HG03175 (cell line): ENCODE results near the gene TOR4A.

ENCODE experiments used
- ATAC-seq: cut with Tn5 transposase; IDR thresholded peaks from one replicate; pipeline ENCODE4 v1.9.1; 2021; ENCODE audit warnings: mild to moderate bottlenecking, moderate library complexity; ENCODE audit not compliant: unreplicated experiment

TOR4A gene

DNA sequence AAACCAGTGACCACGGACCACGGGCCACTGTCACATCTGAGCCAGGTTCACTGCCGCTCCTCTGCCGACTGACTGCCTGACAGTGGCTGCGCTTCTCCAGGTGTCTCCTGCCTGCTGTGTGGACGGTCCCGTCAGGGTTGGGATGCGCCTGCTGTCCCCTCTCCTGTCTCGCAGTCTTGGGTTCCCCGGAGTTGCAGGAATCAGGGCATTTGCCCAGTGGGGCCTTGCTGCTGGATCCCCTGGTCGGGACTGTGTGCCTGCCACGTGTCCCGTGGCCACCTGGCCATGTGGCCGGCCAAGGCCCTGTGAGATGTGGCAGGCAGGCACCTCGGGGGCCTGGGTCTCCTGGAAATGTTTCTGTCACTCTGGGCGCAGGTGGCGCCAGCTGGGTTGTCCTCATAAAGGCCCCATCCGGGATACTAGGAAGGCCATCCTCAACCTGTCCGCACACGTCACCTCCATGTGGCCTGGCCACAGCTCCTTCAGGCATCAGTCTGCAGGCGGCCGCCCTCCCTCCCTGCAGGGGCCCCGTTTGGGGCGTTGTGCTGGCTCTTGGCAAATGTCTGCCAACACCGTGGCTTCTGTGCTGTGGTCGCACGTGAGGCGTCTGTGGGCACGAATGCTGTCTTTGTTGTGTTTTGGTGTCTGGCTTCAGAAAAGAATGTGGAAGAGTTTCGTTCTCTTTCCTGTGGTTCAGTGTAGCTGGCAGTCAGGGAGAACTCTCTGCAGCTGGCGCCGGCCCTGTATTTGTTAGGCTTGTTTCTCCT is 6.4 kb upstream of the TOR4A start:
- ATAC-seq: no peak

DNA sequence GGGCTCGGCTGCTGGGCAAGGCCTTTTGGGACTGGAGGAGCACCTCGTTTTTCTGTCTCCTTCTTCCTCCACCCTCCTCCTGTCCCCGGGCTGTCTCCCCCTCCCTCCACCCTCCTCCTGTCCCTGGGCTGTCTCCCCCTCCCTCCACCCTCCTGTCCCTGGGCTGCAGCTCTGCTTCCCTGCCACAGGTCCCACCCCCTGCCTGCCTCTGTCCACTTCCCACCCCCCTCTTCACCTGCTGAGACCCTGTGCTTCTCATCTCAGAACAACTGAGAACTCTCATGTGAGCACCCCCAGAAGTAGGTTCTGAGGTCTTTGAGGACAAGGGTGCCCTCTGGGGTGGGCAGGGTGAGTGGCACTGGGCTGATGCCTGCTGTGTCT is 5.8 kb upstream of the TOR4A start:
- ATAC-seq: no peak

DNA sequence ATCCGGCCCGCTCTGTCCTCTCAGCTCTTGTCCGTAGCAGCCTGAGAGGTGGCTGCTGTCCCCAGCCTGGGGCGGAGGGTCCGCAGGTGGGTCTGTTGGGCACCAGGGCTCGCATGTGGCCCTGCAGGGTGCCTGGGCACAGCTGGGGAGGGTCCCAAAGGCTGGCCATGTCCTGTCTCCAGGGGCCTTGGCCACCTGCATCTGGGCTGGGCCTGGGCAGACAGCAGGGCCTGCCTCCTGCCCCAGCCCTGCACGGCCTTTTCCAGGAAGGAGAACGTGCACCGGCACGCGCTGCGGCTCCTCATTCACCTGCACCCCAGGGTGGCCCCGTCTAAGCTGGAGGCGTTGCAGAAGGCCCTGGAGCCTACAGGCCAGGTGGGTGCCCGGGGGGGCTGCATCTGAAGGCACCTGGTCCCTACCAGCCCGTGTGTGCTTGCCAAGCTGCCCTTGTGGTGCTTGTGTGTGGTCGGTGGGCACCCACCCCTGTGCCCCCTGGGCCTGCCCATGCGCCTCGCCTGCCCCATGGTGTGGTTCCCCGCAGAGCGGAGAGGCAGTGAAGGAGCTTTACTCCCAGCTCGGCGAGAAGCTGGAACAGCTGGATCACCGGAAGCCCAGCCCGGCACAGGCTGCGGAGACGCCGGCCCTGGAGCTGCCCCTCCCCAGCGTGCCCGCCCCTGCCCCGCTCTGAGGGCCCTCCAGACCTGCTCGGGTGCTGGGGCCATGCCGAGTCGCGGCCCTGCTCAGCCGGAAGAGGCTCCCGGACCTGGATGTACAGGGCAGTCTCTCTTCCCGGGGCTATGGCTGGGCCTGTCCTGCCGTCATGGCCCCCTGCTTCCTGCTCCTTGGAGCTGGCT is 5.1 kb upstream of the TOR4A start:
- no peak for ATAC-seq

DNA sequence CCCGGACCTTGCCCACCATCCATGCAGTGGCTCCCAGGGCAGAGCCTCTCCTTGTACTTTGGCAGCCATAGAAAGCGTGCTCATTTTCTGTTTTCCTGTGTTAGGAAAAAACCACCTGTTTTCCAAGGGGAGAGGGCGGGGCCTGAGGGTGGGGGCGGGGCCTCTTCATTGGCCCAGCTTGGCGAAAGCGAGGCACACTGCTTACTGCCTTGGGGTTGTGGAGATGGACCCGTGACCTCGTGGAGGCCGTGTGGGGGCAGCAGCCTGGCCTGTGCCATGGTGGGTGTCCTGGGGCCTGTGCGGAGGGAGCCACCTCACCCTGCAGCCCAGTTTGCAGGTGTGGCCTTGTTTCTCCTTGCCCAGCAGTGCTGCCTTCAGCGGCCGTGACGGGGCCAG is 4.4 kb upstream of the TOR4A start:
- no peak for ATAC-seq

DNA sequence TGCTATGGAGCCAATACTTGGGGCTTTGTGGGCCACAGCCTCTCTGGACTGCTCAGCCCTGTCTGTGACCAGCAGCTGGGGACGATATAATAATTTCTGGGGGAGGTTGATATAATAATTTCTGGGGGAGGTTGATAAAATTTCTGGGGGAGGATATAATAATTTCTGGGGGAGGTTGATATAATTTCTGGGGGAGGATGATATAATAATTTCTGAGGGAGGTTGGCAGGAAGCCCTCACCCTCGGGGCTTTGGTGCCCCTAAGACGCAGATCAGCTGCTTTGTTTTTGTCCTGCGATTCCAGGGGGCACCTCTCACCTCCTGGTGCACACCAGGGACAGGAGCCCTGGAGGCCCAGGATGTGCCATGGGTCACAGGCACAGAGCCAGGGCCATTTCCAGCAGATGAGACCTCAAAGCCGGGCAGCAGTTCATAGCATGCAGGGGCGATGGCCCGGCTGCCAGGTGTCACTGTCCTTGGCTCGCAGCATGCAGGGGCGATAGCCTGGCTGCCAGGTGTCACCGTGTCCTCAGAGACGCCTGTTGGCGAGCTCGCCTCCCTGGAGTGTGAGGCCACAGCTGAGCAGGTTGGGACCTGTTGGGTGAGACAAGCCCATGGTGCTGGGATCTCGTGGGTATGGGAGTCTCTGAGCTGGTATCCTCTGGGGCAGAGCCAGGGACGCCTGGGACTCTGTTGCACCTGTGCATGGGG is 3.8 kb upstream of the TOR4A start:
- no peak for ATAC-seq

DNA sequence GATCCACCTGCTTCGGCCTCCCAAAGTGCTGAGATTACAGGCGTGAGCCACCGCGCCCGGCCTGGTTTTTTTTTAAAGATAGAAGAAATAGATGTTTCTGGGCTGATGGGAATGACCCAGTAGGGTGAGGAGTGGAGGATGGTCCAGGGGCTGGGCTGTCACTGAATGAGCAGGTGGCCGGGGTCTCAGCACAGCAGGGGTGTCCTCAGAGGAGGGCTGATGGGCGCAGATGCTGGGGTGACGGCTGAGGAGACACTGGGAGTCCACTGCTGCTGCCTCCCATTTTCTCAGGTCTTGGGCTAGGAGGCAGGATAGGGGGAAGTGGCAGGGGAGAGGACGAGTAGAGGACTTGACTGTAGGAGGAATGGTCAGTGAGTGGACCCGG is 2.3 kb upstream of the TOR4A start:
- no peak for ATAC-seq

DNA sequence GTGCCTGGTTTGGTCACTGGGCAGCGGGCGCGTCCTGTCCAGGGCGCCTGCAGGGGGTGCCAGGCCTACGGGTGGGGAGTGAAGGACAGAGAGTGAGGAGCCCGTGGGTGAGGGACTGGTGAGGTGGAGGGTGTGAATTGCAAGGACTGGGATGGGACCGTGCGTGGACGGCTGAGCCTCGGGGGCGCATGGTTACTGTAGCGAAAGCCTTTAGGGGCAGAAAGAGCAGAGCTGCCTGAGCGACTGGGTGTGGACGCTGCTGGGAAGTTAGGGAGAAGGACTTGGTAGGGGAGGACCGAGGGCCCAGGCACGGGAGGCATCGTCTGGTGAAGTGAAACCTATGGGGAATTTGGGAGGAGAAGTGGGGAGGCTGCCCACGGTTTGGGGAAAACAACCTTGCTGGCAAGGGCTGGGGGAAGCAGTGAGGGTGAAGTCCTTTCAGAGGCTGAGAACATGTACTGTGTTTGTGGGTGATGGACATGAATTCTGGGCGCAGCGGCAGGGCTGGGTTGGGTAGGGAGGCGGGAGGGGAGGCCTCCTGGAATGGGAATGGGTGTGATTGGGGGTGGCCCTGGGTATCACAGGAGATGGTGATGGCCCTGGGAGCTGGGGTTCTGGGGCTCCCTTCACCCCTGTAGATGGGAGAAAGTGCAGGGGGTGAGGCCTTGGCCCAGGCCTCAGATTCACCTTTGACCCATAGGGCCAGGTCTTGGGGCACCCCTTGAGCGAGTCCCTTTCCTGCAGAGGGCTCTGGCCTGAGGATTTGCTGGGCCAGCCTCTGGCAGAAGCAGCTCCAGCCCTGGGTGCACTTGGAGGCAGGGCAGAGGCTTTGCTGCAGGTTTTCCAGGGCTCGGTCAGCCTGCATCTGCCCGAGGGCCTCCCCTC is 1.7 kb upstream of the TOR4A start:
- ATAC-seq: no peak

DNA sequence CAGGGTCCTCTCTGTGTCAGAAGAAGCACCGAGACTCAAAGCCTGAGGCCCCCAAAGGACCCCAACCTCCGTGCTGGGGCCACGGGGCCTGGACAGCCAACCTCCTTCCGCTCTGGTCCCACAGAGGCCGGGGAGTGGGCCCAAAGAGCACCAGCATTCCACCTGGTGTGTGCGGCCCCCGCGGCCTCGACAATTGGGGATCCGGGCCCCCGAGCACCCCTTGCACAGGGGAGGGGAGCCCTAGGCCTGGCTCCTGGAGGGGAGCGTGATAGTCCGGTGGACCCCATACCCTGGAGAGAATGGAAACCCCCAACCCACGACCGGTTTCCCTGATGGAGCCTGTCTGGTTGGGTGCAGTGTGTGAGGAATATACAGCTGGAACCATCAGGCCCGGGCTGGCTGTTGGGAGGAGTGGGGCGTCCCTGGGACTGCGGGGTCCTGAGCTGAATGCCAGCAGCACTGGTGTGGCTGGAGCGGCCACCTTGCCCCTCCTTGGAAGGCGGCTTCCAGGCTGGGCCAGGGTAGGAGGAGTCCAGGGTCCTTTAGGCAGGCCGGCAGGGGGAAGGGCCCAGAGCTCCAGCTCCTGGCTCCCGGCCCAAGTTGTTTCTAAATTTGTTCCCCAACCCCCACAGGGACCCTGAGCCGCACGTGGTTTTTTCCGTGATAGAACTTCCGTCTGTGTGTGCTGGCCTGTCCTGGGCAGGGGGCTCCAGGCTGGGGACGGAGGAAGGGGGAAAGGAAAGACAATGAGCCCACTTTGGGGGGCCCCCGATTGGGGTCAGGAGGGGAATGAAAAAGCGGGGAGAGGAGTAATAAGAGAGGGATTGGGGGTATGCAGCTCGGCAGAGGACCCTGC is 825 bp upstream of the TOR4A start:
- no peak for ATAC-seq

DNA sequence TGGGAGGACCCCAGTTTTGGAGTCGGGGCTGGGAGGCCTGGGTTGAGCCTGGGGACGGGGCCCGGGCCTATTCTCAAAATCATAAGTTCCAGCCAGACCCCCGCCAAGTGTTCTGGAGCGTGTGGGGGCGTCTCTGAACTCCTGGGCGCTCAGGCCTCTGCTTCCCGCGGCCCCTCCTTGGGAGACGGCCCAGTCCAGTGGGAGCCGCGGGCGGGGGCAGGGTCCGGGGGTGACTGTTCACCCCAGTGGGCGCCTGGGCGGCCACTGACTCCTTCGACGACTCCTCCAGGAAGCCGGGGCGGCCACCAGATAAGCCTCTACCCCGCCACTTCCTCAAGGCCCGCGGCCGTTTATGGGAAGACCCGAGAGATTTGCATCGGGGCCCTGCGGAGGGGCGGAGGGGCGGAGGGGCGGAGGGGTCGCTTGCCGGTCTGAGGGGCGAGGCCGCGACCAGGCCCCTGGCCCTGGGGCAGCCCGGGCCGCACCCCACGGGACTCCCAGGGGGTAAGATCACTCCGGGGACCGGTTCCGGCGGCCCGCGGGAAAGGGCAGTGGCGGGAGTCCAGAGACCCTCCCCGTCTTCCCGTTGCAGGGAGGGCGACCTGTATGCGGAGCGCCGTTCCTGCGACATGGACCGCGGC is 655 bp downstream of the TOR4A start:
- ATAC-seq: no peak

DNA sequence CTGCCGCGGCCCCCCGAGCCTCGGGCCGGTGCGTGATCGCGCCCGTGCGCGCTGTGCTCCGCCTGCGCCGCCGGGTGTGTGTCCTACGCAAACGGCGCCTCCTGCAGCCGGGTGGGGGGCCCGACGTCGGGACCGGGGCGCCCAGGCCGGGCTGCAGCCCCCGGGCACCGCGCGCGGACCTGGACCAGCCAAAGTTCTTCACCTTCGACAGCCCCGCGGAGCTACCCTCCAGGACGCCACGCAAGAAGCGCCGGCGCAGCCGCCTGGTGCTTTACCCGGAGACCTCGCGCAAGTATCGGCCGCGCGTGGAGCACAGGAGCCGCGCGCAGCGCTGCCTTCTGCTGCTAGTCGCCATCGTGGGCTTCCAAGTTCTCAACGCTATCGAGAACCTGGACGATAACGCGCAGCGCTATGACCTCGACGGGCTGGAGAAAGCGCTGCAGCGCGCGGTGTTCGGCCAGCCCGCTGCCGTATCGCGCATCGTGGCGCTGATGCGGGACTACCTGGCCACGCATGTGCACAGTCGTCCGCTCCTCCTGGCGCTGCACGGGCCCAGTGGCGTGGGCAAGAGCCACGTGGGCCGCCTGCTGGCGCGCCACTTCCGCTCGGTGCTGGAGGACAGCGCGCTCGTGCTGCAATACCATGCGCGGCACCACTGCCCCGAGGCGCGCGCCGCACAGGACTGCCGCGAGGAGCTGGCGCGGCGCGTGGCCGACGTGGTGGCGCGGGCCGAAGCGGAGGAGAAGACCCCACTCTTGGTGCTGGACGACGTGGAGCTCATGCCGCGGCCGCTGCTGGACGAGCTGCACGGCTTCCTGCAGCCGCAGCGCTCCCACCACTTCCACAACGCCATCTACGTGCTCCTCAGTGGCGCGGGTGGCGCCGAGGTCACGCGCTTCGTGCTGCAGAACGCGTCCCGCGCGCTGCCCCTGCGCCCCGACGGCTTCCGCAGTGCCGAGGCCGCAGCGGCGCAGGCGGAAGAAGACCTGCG is 1.5 kb downstream of the TOR4A start:
- no peak for ATAC-seq

DNA sequence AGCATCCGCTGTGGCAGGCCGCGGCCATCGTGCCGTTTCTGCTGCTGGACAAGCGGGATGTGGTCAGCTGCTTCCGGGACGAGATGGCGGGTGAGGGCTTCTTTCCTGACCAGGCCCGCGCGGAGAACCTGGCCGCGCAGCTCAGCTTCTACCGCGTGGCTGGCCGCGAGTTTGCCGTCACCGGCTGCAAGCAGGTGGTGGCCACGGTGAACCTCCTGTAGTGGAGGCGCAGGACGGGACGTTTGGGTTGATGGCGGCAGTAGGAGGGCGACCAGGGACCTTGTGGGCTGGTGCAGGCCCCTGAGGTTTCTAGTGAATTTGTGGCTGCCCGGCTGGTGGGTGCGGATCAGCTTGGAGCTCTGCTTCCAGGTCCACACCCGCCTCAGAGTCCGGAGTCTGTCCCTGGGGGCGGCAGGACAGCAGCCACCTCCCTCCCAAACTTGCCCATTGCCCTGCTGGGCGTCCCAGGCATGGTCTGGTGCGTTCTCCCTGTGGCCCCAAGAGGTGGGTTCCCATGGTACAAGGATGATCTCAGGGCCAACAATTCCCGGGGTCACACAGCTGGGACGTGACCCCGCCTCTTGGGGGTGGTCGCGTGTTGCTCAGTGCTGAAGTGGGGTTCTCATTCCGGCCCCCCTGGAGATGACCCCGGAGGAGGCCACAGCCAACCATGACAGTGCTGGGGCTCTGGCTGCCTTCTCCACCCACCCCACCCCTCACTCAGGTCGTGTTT is 2.4 kb downstream of the TOR4A start:
- no peak for ATAC-seq

DNA sequence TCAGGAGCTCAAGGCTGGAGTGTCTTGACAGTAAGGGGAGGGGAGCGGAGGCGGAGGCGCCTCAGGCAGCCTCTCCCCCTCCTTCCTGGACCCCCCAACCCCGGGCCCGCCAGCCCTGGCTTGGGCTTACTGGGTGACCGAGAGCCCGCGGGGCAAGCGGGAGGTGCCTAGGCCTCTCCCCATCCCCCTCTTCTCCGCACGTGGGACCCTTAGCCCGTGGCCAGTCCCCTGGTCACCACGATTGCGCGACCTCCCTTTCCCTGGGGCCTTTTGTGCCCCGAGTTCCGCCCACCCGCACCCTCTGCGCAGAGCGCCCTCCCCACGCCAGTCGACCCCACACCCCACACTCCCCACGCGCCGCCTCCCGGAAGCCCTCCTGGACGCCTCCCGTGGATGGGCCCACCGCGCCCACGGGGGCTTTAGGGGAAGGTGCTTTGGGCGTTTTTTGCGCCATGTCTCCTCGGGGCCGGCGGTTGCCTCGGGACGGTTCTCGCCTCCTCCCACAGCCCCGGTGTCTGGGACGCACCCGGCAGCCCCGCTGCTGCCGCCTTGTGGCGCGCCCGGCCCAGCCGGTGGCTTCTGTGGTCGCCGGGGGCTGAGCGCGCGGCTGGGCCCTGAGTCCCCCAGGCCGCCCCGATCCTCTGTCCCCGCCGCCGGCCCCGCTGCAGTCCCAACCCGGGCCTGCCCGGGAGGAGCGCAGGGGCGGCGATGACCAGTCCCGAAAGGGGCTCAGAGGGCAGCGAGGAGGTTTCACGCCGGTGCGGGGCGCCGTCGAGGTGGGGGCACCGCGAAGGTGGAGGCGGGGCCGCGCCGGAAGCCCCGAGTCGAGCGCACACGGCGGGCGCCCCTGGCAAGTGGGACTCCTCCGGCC is 3.2 kb downstream of the TOR4A start:
- no peak for ATAC-seq

DNA sequence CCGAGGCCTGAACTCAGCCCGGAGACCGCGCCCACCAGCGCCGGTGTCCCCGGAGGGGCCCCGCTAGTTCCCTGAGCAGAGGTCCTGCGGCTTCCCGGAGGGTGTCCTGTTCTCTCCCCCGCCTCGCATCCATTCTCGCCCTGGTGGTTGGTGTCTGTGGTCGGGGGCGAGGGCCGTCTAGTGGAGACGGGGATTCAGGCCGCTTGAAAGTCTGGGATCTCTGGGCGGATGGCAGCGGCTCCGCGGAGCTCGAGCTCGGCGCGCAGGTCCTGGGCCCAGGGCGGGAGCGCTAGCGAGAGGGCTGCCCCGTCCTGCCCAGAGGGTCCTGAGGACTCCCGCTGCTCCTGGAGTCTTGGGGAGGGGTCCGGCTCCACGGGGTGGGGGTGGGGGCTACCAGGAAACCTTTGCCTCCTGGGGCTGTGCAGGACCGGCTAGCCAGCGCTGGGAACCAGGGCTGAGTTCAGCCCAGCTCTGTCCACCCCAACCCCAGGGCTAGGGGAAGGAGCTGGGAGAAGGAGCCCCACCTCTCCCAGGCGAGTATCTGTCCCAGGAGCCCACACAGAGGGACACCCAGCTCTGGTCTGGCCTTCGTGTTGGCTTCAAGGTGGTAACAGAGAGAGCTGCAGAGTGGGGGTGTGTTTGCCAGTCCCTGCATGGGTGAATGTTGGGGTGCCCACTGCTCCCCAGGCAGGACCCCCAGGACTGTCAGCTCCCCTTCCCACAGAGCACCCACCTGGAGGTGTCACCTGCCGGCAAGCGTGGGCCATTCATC is 4.0 kb downstream of the TOR4A start:
- ATAC-seq: no peak

DNA sequence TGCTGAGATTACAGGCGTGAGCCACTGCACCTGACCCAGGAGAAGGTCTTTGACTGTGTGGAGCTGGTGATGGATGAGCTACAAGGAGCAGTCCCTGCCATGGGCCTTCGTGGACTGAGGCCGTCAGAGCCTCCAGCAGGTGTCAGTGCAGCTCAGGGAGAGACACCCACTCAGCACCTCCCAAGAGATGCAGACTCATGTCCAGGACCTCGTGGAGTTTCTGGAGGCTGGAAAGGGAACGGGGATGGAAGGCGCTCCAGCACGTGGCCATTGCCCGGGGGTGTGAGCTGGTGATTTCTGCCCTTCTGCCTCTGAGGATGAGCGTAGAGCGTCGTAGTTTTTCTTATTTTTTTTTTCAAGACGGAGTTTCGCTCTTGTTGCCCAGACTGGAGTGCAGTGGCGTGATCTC is 9.5 kb downstream of the TOR4A start:
- no peak for ATAC-seq

DNA sequence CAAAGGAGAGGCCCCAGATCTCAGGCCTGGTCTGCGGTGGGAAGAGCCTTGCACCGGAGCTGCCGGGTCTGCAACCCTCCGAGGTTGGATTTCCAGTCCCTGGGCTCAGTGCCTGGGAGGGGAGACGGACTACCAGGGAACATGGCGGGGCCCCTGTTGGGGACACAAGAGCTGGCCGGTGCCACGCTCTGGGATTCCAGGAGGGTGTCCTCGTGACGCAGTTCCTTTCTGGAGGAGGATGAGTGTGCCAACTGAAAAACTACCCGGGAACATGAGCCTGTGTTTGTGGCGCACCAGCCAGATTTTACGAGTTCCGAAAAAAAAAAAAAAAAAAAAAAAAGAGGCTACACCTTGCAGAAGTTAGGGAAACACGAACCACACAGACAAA is 15.6 kb downstream of the TOR4A start:
- ATAC-seq: no peak
